Subcutaneous adipose tissue (tissue), 4 donors: ENCODE measurements around the gene SYP. TPM values are rescaled to one million over a fixed set of nuclear protein-coding genes. Genes with fewer than 3 reads are reported as not detected.

Experiments
- CTCF ChIP-seq: fragments of 450-650 bp; IDR thresholded peaks from one replicate; pipeline ENCODE4 v1.5.1; 2016; ENCODE audit warnings: low read depth, mild to moderate bottlenecking, control low read depth, antibody characterized with exemption, moderate library complexity
- total RNA-seq, 4 donors: library from RNA; depleted of rRNA; stranded (reverse); fragments of >200 nt; gene quantifications; one replicate each; pipeline ENCODE4 v1.1.0, GENCODE V29; 2016

SYP gene
- total RNA-seq, 4 donors from 2014 or later, result 0.16 to 2.4 (median 0.91) TPM

GRCh38 chrX:49166914-49167739 lies 32.9 kb downstream of the SYP start:
- no peak for TF ChIP-seq CTCF

GRCh38 chrX:49165901-49166881 lies 33.8 kb downstream of the SYP start:
- no peak for TF ChIP-seq CTCF

- TF ChIP-seq CTCF, result no peak
Measured at GRCh38 chrX:49164589-49165360, 35.2 kb downstream of the SYP start.

GRCh38 chrX:49163555-49164419 lies 36.2 kb downstream of the SYP start:
- TF ChIP-seq CTCF, result no peak

- no peak for TF ChIP-seq CTCF
Measured at GRCh38 chrX:49162620-49163019, 37.4 kb downstream of the SYP start, which contains the start of gene MAGIX. MAGIX (plus strand) TSS chrX:49162758; CDS start chrX:49162890, 132 bp downstream.

- TF ChIP-seq CTCF, result no peak
Measured at GRCh38 chrX:49161632-49162031, 38.4 kb downstream of the SYP start.
